ENCODE measurements around the gene MCRIP1. TPM values are rescaled to one million over a fixed set of nuclear protein-coding genes. Genes with fewer than 3 reads are reported as not detected.

The MCRIP1 gene
- total and polyA plus RNA-seq, 4 donors: 51.0 to 234 (median 181) TPM

DNA sequence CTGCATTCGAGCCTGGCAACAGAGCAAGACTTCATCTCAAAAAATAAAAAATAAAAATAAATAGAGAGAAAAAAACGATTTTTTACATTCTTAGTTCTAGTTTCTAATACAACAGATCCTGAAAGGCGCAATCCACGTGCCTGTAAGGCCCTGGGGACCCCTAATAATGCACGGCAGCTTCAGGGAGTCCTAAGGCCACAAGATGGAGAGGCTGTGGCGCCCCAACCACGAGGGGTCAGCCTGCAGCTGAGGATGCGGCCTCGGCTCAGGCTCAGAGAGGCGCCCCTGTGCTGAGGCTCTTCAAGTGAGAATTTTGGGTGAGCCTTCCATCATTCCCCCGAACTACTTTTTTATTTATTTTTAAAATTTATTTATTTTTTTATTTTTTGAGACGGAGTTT lies 16.4 kb upstream of the MCRIP1 start:
- 100% methylated on average over 6 of the region's 12 CpGs for WGBS (ENCODE audit: insufficient coverage)

DNA sequence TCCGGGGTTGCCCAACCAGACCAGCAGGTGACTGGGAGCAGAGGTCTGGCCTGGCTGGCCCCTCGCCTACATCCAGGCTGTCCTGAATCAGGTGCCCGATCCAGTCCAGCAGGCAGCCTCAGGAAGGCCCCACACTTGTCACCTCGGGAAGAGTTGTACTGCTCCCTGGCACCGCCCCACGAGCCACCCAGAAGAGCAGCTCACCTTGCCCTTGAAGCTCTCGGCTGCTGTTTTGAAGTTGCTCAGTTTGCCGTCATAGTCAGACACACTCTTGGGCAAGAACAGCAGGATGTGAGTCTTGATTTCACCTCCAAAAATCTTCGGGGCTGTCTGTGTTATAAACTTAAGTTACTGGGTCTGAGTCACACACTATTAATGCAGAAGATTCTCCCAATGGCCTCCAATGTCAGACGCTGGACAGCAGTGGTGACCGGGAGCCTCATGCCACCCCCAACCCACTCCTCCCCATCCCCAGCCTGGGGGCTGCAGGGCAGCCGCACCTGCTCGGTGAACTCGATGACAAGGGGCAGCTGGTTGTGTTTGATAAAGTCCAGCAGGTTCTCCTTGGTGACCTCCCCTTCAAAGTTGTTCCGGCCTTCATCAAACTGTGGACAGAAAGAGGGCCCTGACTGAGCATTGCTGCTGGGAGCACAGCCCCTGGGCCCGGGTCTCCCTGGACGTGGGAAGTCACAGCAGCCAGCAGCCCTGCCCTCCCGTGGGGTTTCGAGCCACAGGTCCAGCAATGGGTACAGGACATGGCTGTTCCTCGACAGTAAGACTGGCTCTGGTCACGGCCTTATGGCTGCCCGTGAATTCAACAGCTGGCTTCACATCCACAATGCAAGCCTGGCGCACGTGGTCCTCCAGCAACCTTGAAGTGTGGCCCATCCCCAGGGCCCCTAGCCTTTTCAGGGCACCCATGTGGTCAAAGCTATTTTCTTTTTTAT lies 13.9 kb upstream of the MCRIP1 start:
- H3K4me1 ChIP-seq (ENCODE audit: control insufficient read depth, insufficient read depth, low read length): no peaks in the 10 kb centered on the region
- DNase-seq (ENCODE audit: low read depth in 4 of 6, low spot score in 6 of 6): no peak
- H3K27me3 ChIP-seq (ENCODE audit: control insufficient read depth, insufficient read depth, low read length): no peaks in the 10 kb centered on the region
- H3K9me3 ChIP-seq (ENCODE audit: control insufficient read depth, insufficient read depth, low read length): no peaks in the 10 kb centered on the region
- peaks cover 88% of the 10 kb centered on the region for H3K36me3 ChIP-seq (ENCODE audit: control insufficient read depth, insufficient read depth, low read length)
- no peak overlapping the region for H3K4me3 ChIP-seq (ENCODE audit: low read depth, low read length)
- H3K27ac ChIP-seq (ENCODE audit: low read depth, low read length): no peak overlapping the region
- WGBS (ENCODE audit: insufficient coverage): 94% methylated on average over 22 of the region's 24 CpGs

More for the DNA sequence above, 16.4 kb upstream of the MCRIP1 start:
- Histone ChIP-seq H3K27me3 (ENCODE audit: control insufficient read depth, insufficient read depth, low read length) (no peaks in the 10 kb centered on the region), H3K4me1 (ENCODE audit: control insufficient read depth, insufficient read depth, low read length) (no peaks in the 10 kb centered on the region), H3K36me3 (ENCODE audit: control insufficient read depth, insufficient read depth, low read length) (peaks cover 90% of the 10 kb centered on the region), H3K4me3 (ENCODE audit: low read depth, low read length) (no peak overlapping the region), H3K9me3 (ENCODE audit: control insufficient read depth, insufficient read depth, low read length) (no peaks in the 10 kb centered on the region), H3K27ac (ENCODE audit: low read depth, low read length) (no peak overlapping the region)
- no peak for DNase-seq (ENCODE audit: low read depth in 4 of 6, low spot score in 6 of 6)

DNA sequence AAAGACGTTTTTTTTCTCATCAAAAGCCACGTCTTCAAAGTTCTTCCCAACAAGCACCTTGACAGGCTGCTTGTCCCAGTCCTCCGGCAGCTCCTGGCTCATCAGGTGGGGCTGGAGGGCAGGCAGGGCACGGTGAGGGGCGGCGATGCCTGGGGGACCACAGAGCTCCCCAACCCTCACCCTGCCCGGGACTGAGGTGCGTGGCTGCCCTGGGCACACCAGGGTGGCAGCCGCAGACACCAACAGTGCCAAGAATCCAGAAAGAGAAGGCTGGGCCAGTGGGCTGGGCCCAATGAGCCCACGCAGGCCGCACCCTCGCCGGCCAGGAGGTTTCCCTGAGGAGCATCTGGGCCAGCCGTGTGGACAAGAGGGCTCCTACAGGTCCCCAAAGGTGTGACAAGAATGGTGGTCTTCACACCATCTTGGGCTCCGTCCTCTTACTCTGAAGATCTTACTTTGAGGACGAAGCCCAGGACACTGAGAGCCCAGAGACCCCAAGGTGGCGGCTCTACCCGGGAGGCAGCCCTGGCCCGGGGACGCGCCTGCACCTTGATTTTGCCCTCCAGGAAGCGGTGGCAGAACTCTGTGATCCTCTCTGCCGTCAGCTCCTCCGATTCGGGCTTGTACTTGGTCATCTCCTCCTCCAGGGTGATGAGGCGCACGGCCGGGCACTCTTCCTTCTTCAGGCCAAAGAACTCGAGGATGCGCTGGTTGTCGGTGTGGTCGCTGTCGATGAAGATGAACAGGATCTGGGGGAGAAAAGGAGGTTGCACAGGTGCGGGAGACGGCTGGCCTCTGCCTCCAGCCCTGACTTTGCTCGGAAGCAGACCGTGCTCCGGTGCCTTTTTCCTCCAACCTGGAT lies 13.0 kb upstream of the MCRIP1 start:
- no peaks in the 10 kb centered on the region for H3K27me3 ChIP-seq (ENCODE audit: control insufficient read depth, insufficient read depth, low read length)
- no peaks in the 10 kb centered on the region for H3K4me1 ChIP-seq (ENCODE audit: control insufficient read depth, insufficient read depth, low read length)
- no peak for DNase-seq (ENCODE audit: low read depth in 4 of 6, low spot score in 6 of 6)
- H3K36me3 ChIP-seq (ENCODE audit: control insufficient read depth, insufficient read depth, low read length): peaks cover 88% of the 10 kb centered on the region
- H3K4me3 ChIP-seq (ENCODE audit: low read depth, low read length): no peak overlapping the region
- no peaks in the 10 kb centered on the region for H3K9me3 ChIP-seq (ENCODE audit: control insufficient read depth, insufficient read depth, low read length)
- no peak overlapping the region for H3K27ac ChIP-seq (ENCODE audit: low read depth, low read length)
- 96% methylated on average over 36 of the region's 38 CpGs for WGBS (ENCODE audit: insufficient coverage)

DNA sequence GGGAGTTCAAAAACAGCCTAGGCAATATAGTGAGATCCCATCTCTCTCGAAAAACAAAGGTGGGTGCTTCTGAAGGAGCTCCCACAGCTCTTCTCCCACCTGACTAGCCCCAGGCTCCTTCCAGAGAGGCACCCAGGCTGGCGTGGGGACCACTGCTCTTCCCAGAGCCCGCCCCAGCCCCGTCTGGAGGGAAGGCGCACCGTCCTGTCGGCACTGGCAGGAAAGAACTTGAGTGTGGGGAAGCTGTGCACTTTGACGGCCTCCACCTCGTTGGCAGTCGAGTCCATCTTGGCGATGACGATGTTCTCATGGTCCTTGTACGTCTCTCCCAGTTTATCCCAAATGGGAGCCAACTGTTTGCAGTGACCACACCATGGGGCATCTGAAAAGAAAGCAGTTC lies 12.3 kb upstream of the MCRIP1 start:
- no peaks in the 10 kb centered on the region for H3K27me3 ChIP-seq (ENCODE audit: control insufficient read depth, insufficient read depth, low read length)
- no peaks in the 10 kb centered on the region for H3K4me1 ChIP-seq (ENCODE audit: control insufficient read depth, insufficient read depth, low read length)
- H3K27ac ChIP-seq (ENCODE audit: low read depth, low read length): no peak overlapping the region
- WGBS (ENCODE audit: insufficient coverage): 92% methylated on average over 12 of the region's 13 CpGs
- no peak for DNase-seq (ENCODE audit: low read depth in 4 of 6, low spot score in 6 of 6)
- no peaks in the 10 kb centered on the region for H3K9me3 ChIP-seq (ENCODE audit: control insufficient read depth, insufficient read depth, low read length)
- H3K4me3 ChIP-seq (ENCODE audit: low read depth, low read length): no peak overlapping the region
- H3K36me3 ChIP-seq (ENCODE audit: control insufficient read depth, insufficient read depth, low read length): peaks cover 86% of the 10 kb centered on the region

DNA sequence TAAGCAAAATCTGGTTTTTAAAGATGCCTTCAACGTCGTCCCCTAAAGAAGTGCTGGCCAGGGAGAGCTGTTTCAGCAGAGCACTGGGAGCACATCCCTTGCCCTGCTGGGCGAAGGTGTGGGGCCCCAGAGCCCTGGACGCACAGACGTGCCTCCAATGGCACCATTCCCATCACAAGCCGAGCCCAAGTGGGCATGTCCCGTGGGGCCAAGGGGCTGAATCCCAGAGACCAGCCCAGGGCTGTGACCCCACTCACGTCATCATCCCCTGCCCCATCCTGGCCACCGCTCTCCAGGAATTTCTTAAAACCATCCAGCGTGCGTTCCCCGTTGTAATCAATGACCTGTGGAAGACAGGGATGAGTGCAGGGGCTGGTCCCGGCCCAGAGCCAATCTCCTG lies 11.8 kb upstream of the MCRIP1 start:
- Histone ChIP-seq H3K4me3 (ENCODE audit: low read depth, low read length) (no peak overlapping the region), H3K27ac (ENCODE audit: low read depth, low read length) (no peak overlapping the region), H3K9me3 (ENCODE audit: control insufficient read depth, insufficient read depth, low read length) (no peaks in the 10 kb centered on the region), H3K27me3 (ENCODE audit: control insufficient read depth, insufficient read depth, low read length) (no peaks in the 10 kb centered on the region), H3K4me1 (ENCODE audit: control insufficient read depth, insufficient read depth, low read length) (no peaks in the 10 kb centered on the region), H3K36me3 (ENCODE audit: control insufficient read depth, insufficient read depth, low read length) (peaks cover 86% of the 10 kb centered on the region)
- DNase-seq (ENCODE audit: low read depth in 4 of 6, low spot score in 6 of 6): no peak
- 94% methylated on average over 13 of the region's 13 CpGs for WGBS (ENCODE audit: insufficient coverage)

DNA sequence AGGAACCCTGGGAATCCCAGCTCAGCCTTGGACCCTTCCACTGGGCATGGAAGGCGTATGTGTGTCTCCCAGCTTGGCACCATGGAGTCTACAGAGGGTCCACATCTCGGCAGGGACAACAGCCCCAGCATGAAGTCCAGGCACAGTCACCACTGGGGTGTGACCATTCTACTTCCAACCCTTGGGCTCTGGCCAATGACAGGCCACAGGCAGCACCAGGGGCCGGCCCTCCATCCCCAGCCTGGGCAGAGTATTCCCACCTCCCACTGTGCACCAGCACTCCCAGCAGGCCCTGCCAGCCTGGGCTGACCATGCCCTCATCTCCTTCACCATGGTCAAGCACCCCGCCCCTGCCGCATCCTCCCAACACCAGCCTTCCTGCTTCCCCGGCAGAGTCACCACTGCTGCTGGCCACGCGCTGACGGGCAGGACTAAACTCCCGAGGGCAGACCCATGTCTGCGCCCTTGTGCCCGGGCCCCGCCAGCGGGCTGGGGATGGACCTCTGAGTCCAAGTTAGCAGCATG lies 11.3 kb upstream of the MCRIP1 start:
- Histone ChIP-seq H3K4me1 (ENCODE audit: control insufficient read depth, insufficient read depth, low read length) (no peaks in the 10 kb centered on the region), H3K9me3 (ENCODE audit: control insufficient read depth, insufficient read depth, low read length) (no peaks in the 10 kb centered on the region), H3K36me3 (ENCODE audit: control insufficient read depth, insufficient read depth, low read length) (peaks cover 83% of the 10 kb centered on the region), H3K27ac (ENCODE audit: low read depth, low read length) (no peak overlapping the region), H3K27me3 (ENCODE audit: control insufficient read depth, insufficient read depth, low read length) (no peaks in the 10 kb centered on the region), H3K4me3 (ENCODE audit: low read depth, low read length) (no peak overlapping the region)
- DNase-seq (ENCODE audit: low read depth in 4 of 6, low spot score in 6 of 6): no peak
- 96% methylated on average over 14 of the region's 14 CpGs for WGBS (ENCODE audit: insufficient coverage)

DNA sequence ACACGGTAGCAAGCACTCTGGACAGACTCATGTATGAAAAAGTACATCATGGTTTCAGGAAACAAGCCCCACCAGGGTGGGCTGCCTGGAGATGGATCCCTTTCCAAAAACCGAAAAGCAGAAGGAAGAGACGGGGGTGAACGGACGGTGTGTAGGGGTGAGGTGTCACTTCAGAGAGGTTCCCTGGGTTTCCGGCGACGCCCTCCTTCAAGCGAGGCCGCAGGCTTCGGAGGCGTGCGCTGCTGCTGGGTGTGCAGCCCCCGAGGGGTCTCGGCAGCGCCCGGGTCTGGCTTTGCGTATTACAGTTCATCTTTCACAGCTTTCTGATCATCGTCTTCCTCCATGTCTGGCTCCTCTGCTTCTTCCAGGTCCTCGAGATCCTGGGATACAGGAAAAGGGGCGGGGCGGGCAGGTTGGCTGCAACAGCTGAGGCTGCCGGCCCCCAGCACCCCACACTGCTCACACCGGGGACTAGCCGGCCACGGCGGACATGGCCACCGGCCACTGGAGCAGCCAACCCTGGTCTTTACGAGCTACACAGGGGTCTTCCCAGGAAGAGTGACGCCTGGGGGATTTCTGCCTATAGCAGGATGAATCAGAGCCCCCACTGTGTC lies 10.7 kb upstream of the MCRIP1 start:
- H3K27ac ChIP-seq (ENCODE audit: low read depth, low read length): no peak overlapping the region
- 94% methylated on average over 27 of the region's 30 CpGs for WGBS (ENCODE audit: insufficient coverage)
- no peaks in the 10 kb centered on the region for H3K9me3 ChIP-seq (ENCODE audit: control insufficient read depth, insufficient read depth, low read length)
- H3K4me1 ChIP-seq (ENCODE audit: control insufficient read depth, insufficient read depth, low read length): no peaks in the 10 kb centered on the region
- H3K27me3 ChIP-seq (ENCODE audit: control insufficient read depth, insufficient read depth, low read length): no peaks in the 10 kb centered on the region
- H3K4me3 ChIP-seq (ENCODE audit: low read depth, low read length): no peak overlapping the region
- DNase-seq (ENCODE audit: low read depth in 4 of 6, low spot score in 6 of 6): no peak
- peaks cover 78% of the 10 kb centered on the region for H3K36me3 ChIP-seq (ENCODE audit: control insufficient read depth, insufficient read depth, low read length)

DNA sequence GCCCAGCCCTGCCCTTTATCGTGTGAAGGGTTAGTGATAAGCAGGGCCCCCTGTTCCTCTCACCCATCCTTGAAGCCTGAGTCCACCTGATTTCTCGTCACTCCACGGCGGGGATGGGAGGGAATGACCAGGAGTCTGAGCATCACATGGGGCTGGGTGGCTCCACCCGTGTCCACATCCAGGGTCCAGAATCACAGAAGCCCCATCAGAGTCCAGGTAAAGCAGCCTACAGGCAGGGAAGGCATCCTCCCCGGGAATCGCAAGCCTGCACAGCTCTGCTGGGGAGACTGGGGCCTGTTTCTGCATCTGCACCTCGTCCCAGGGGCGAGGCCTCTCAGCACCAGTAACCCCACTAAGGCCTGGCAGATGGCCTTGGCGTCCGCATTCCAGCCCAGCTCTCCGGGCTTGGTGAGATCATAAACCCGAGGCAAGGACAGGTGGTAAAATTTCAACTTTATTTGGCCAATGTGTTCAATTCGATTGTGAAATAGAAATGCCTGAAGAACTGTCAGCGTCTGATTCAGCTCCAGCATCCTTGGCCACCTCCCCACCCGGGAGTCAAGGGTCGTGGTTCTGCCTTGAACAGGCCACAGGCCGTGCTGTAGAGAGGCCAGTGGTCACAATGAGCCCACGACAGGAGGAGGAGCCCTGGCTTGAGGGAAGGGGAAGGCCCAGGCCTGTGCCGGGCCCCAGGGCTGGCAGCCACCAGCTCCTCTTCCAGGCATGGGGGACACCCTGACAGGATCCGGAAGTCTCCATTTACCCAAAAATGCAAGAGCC lies 9.8 kb upstream of the MCRIP1 start:
- 86% methylated on average over 17 of the region's 21 CpGs for WGBS (ENCODE audit: insufficient coverage)

DNA sequence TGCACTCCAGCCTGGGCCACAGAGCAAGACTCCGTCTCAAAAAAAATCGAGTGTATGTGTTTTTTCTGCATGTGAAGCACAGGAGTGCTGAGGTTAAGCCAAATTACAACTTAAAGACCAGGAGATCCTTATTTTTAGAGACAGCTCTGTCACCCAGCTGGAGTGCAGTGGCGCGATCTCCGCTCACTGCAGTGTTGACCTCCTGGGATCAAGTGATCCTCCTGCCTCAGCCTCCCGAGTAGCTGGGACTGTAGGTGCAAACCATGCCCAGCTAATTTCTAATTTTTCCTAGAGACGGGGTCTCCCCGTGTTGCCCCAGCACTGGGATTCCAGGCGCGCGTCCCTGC lies 9.3 kb upstream of the MCRIP1 start:
- 95% methylated on average over 8 of the region's 11 CpGs for WGBS (ENCODE audit: insufficient coverage)
- no peaks in the 10 kb centered on the region for H3K4me1 ChIP-seq (ENCODE audit: control insufficient read depth, insufficient read depth, low read length)
- peaks cover 66% of the 10 kb centered on the region for H3K36me3 ChIP-seq (ENCODE audit: control insufficient read depth, insufficient read depth, low read length)
- no peak overlapping the region for H3K4me3 ChIP-seq (ENCODE audit: low read depth, low read length)
- no peaks in the 10 kb centered on the region for H3K27me3 ChIP-seq (ENCODE audit: control insufficient read depth, insufficient read depth, low read length)
- H3K27ac ChIP-seq (ENCODE audit: low read depth, low read length): no peak overlapping the region
- no peaks in the 10 kb centered on the region for H3K9me3 ChIP-seq (ENCODE audit: control insufficient read depth, insufficient read depth, low read length)
- DNase-seq (ENCODE audit: low read depth in 4 of 6, low spot score in 6 of 6): no peak

More for the DNA sequence above, 9.8 kb upstream of the MCRIP1 start:
- Histone ChIP-seq H3K9me3 (ENCODE audit: control insufficient read depth, insufficient read depth, low read length) (no peaks in the 10 kb centered on the region), H3K4me3 (ENCODE audit: low read depth, low read length) (no peak overlapping the region), H3K27me3 (ENCODE audit: control insufficient read depth, insufficient read depth, low read length) (no peaks in the 10 kb centered on the region), H3K4me1 (ENCODE audit: control insufficient read depth, insufficient read depth, low read length) (no peaks in the 10 kb centered on the region), H3K27ac (ENCODE audit: low read depth, low read length) (no peak overlapping the region), H3K36me3 (ENCODE audit: control insufficient read depth, insufficient read depth, low read length) (peaks cover 72% of the 10 kb centered on the region)
- no peak for DNase-seq (ENCODE audit: low read depth in 4 of 6, low spot score in 6 of 6)
